GM18907 (cell line): Measurements from ENCODE around the gene CST9.

ENCODE experiments used
- ATAC-seq: cut with Tn5 transposase; IDR thresholded peaks from one replicate; pipeline ENCODE4 v1.9.1; 2021; ENCODE audit warnings: mild to moderate bottlenecking, moderate library complexity; ENCODE audit not compliant: unreplicated experiment

Gene CST9, protein sequence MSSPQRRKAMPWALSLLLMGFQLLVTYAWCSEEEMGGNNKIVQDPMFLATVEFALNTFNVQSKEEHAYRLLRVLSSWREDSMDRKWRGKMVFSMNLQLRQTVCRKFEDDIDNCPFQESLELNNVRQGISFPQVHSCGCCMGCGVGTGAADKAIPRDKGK

DNA sequence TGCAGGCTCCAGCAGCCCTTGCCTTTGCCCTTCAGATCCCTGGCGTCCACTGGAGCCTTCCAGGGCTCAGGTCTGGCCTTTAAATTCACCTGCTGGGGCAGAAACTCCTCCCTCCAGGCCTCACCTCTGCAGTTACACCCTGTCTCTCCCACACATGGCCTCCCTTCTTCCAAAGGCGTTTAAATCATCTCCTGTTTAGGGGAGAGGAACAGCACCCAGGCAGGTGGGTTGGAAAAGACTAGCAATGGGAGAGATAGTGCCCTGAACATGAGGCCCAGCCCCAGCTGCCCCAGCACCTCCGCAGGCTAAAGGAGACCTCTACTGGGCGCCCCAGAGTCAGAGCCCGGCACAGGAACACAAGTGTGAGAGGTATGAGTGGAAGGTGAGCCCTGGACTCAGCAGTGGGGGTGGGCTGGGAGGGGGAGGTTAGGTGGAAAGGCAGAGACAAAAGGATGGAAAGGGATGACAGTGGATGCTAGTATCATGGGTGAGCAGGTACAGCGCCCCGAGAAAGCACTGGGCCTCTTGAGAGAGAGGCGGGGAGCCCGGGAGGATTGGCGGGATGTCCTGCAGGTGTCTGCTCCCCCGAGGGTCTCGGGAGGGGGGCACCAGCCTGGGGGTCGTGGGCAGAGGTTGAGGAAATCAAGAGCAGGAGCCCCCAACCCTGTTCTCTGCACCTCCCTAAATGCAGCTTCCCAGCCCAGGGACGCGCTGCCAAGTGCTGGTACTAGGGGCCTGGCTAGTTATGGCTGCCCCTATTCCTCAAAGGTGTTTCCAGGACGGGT, at the start of gene CST9:
Gene CST9, minus strand, starts transcription at position 51 of the 785 bp plus-strand sequence. CDS start 53 bp downstream, outside the sequence.
- ATAC-seq: no peak

DNA sequence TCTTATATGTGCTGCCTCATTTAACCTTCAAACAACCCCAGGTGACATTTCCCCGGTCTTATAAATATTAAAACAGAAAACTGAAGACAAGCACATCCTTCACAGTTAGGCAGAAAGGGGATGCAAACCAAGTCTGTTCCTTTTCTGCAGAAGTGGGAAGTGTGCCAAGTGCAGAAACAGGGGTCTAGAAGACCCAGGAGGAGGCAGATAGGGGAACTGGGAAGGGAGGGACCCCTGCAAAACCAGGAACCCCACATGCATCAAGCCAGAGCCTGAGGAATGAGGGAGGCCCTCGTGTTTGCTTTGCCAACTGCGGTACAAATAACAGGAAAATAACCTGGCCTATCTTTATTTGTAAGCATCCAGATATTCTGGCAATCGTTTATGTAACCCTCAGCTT, 49.0 kb upstream of the CST9 start:
- ATAC-seq: no peak

DNA sequence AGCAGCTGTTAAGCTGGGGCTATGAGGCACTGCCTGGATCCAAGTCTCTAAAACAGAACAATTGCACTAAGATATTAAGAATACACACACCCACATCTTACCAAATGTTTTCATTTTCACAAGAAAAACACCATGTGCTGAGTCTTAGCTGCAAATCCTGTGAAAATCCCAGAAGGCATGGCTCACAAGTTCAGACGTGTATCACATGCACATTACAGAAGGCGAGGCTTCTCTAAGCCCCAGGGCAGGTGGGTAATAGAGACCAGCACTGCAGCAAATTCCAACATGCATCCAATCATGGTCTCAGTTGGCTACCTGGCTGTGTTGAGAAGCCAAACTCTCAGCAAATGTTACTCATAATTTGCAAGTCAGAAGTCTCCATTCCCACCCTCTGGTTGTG, 48.3 kb upstream of the CST9 start:
- no peak for ATAC-seq

DNA sequence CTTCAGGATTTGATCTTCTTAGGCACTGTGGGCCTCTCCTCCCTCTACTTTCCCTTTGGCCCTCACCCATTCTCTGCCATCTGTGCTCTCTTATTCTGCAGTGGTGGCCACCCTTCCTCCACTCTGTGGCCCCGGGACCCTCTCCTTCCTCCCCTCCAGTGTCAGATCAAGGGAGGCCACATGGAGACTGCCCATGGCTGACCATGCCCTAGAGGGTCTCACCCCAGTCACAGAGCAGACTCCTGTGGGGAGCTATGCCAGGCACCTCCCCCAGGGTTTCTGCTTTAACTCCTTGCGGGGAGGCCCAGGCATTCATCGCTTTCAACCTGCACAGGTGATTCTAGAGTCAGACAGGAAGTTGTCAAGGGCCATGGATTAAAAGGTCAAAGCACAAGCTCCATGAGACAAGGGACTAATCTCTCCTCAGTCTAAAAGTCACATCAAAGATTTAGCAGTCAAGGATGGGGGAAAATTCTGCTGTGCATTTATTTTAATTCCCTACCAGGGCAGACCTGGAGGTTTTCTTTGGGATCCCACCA, 47.8 kb upstream of the CST9 start:
- ATAC-seq: no peak

DNA sequence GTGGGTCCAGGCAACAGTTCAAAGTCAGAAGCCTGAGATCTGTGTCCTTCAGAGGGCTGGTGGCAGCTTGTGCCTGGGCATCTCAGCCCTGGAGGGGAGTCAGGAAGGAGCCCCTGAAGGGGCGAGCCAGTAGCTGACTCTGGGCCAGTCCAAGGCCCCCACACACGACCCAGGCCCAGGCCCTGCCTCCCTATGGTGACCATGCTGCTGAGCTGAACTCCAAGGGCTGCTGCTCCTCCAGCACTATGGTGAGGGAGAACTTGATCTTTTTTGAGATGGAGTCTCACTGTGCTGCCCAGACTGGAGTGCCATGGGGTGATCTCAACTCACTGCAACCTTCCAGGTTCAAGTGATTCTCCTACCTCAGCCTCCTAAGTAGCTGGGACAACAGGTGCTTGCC, 47.2 kb upstream of the CST9 start:
- no peak for ATAC-seq

DNA sequence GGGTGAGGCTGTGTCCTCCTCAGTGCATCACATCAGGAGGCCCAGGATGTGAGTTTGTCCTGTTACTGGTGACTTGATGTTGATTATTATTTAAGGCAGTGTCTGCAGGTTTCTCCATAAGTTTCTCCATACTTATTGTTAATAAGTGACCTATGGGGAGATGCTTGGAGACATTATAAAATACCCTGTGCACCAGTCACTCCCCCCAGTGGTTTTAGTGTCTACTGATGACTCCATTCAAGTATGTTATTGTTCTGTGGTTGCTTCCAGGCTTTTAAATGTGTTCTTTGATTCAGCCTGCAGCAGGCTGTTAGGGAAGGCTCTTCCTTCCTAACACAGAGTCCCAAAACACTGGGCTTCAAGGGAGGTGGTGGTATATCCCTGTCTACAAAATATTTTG, 46.7 kb upstream of the CST9 start:
- no peak for ATAC-seq

DNA sequence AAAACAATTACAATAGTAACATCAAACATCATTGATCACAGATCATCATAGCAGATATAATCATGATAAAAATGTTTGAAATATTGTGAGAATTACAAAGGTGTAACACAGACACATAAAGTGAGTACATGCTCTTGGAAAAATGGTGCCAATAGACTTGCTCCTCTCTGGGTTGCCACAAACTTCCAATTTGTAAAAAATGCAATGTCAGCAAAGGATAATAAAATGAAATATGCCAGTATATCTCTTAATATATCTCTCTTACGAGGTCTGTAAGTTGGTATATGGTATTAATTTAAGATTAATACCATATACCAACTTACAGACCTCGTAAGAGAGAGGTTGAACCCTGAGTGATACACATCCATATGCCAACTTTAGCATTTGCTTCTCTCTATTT, 45.4 kb upstream of the CST9 start:
- no peak for ATAC-seq

DNA sequence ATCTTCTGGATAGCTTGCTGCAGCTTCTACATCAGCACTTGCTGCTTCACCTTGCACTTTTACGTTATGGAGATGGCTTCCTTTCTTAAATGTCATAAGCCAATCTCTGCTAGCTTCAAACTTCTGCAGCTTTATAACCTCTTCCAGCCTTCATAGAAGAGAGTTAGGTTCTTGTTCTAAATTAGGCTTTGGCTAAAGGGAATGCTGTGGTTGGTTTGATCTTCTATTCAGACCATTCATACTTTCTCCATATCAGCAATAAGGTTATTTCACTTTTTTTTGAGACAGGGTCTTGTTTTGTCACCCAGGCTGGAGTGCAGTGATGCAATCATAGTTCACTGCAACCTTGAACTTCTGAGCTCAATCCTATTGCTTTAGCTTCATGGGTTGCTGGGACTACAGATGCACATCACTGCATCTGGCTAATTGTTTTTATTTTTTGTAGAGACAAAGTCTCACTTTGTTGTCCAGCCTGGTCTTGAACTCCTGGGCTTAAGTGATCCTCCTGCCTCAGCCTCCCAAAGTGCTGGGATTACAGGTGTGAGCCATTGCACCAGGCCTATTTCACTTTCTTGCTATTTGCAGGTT, 44.2 kb upstream of the CST9 start:
- no peak for ATAC-seq

DNA sequence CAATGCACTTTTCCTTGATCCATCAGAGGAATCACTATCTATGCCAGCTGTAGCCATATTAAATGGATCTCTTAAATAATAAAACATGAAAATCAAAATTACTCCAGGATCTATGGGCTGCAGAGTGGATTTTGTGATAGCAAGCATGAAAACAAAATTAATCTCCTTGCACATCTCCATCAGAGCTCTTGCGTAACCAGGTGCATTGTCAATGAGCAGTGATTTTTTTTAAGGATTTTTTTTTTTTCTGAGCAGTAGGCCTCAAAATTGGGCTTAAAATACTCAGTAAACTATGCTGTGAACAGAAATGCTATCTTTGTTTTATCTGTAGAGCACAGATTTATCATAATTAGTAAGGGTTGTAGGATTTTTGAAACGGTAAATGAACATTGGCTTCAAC, 43.5 kb upstream of the CST9 start:
- ATAC-seq: no peak

DNA sequence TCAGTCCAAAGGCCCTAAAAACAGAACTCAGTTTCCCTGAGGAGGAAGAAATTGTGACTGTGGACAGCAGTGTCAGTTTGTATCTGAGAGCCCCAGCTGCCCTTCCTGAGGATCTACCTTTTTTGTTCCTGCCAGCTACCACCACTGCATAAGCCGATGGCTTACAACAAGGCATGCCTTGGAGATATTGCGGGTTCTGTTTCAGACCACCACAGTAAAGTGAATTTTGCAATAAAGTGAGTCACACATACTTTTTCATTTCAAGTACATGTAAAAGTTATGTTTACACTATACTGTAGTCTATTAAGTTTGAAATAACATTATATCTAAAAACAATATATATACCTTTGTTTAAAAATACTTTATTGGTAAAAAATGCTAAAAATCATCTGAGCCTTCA, 41.6 kb upstream of the CST9 start:
- no peak for ATAC-seq

DNA sequence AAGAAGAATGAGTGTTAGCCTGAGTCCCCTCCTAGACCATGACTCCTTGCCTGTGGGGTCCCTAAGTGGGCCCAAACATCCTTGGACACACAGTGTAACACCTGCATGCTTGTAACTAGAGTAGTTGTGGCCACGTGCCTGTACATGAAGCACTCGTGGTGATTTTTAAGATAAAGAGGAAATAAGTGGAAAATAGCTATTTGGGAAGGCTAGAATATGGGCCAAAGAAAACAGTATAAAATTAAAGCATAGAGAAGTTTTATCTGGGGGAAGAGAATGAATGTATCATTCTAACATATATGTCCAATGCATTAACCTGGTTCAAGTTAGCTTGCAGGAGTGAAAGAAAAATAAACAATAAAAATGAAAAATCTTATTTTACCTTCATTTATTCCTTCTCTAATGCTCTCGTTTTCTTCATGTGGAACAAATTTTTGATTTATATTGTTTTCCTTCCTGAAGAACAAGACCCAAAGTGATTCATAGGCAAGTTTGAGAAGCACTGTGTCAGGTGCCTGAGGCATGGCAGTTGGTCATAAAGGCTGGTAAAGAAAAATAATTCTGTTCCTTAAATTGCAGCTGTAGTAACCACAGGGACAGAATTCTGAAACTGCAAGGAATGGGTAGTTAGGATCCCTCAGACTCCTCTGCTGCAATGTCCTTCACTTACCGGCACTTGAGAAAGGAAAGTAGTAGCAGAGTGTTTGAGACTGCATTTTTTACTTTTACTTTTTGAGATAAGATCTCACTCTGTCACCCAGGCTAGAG, 40.6 kb upstream of the CST9 start:
- no peak for ATAC-seq

DNA sequence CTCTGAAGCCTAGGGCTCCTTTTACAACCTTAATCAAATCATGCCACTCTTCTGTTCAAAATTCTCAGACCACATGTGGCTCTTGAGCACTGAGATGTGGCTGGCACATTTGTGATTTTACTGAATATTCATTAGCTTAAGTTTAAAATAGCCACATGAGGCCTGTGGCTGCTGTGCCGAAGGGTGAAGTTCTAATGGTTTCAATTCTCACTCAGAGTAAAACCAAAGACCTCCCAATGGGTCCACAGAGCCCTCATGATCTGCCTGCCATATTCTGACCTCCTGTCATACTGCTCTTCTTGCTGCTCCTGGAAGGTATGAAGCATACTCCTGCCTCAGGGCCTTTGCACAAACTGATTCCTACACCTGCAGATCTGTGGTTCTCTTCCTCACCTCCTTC, 39.9 kb upstream of the CST9 start:
- ATAC-seq: no peak

DNA sequence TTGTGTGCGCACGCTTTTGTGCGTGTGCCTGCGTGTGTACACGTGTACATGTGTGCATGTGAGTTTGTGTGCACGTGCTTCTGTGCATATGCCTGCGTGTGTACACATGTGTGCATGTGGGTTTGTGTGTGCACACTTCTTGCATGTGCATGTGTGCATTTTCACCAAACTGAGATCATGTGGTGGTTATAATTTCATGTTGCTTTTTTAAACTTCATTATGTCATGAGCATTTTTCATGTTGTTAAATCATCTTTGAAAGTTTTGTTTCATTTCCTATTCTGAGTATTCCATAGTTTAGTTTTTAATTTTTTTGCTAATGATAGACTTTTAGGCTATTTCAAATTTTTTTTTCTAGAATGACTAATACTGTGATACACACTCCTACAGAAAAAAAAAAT, 38.4 kb upstream of the CST9 start:
- ATAC-seq: no peak

DNA sequence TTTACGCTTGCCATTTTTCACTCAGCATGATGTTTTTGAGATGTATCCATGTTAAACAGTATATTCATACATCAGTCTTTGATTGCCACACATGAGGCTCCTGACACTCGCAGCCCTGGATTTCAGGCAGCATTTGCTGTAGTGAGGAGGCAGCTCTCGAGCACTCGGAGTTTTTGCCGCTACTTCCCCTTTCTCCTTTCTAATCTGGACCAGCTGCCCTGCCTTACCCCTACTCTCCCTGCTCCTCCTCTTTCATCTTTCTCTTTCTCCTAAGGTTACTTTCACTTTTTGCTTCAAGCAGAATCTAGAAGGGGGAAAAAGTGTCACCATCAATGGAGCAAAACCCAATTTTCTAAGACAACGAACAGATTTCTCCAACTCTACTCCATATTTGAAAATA, 37.9 kb upstream of the CST9 start:
- no peak for ATAC-seq

DNA sequence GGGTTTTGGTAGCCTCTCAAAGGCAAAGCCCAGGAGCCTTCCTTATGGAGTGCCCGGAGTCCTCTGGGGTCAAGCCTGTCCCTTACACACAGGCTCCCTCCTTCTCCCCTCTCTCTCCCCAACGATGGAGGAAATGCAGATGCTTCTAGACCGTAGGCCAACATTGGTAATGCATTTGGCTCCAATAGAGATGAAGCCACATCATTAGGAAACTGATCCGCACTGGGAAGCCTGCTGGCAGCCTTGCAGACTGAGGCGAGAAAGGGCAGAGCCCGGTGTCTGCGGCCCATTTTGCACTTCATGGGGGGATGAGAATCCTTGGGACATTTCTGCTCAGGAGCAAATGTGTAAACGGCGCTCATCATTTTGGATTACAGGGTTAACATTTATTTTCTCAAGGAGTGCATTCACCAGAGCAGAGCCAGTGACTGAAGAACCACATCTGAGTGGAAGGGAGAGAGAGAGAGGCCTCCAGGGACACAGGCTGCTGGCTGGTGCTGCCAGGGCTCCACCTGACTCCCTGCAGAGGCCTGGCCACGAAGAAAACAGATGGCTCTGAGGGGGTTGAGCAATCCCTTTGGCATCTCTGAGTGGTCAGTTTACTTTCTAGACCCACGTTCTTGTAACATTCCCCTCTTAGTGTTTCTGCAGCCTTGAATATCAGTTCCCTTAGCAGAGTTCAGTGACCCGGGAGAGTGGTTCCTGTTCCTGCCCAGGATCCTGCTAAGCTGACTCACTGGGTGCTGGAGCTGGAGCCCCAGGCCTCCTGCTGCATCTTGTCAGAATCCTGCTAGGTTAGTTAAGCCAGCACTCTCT, 36.4 kb upstream of the CST9 start:
- ATAC-seq: no peak

DNA sequence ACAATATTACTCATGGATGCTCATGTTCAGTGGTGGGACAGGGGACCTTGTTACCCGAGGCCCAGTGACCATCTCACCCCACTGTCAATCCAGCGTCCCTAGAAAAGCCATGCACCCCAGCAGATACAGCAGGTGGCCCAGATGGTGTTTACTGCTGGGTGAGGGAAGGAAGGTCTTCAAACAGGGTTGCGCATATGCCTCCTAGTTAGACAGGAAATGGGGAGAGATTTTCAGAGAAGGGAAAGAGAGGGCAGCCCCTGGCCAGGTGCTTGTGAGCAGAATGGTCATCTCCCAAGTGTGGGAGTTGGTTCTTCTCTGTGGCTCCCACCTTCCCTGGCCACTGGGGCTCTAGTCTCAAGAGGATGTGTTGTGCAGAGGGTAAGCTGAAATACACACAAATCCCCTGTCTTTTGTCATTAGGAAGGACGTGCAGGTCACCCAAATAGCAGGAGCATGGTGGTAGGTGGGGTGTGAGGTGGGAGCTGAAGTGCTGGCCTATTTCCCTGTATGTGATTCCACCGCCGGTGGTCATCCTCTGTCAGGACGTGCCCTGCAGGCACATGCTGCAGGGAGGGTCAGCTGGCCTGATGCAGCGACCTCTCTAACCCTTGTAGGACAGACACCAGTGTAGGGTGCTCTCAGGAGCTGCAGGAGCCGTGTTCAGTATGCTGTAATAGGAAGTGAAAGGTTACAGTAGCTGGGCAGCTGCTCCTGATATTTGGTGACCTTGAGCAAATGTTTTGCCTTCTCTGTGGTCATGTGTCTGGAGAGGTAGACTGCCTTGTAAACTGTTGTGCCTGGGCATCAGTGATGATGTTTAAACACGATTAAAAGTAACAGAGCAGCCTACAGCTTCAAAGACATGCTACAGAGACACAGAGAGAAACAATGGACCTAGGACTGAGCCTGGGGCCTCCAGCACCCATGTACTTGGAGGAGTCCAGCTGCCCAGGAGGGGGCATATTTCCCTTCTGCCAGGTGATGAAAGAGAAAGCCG, 35.3 kb upstream of the CST9 start:
- no peak for ATAC-seq

DNA sequence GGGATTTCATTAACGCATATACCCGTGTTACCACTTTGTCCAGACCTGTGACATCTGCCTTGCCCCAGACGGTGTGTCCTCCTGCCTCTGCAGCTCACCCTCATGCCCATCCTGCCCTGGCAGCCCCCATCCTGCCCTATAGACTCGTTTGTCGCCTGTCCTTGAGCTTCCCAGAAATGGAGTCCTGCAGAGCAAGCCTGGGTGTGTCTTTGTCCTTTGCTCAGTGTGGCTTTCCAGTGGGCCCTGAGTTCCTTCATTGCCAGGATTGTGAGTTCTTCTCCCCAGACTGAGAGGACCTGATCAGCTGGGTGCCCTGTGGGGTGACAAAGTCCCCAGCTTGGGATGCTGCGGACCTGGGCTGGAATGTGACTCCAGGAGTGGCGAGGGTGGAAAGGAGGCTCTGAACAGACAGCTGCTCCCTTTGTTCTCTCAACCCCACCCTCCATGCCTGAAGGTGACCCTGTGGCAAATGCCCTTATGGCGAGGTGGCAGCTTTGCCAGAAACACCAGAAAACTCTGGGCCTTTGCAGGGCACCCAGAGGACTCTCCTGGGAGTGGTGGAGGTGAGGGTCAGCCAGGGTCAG, 34.4 kb upstream of the CST9 start:
- no peak for ATAC-seq

DNA sequence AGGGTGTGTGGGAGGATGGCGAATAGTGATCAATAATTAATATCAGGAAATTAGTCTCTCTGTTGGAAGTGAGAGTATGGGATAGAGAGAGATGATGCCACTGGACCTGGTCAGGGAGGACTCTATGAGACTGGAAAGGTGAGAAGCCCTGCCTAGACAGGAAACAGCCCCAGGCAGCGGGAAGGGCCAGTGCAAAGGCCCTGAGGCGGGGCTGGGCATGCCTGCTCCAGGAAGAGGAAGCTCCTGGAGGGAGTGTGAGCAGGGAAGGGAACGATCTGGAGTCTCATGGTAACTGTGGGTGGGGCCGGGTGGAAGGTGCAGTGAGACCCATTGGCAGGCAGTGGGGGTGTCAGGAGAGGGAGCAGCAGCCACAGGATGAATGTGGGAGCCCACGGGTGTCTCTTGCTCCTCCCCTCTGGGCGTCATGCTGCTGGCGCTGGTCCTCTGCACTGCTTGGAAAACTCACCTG, 33.8 kb upstream of the CST9 start:
- no peak for ATAC-seq

DNA sequence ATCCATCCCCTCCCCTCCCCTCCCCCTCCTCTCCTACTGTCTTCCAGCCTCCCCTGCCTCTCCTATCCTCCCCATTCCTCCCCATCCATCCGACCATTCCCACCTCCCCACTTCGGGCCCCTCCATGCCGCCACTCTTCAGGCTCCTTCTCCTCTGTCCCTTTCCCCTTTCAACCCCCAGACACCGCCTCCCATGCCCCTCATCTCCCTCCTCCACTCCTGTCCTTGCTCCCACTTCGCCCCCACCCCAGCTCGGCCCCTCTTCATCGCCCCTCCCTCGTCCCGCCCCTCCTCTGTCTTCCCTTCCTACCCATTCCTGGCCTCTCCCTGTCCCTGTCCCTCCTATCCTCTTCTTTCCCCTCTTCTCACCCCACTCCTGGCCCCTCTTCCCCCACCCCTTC, 32.6 kb upstream of the CST9 start:
- no peak for ATAC-seq
